ENCODE data around the gene NCKAP5.

Gene NCKAP5

GRCh38 chr2:132797071-132797470 is 771.2 kb downstream of the NCKAP5 start:
- DNase-seq (ENCODE audit: low spot score): no peak

GRCh38 chr2:132795220-132795619 is 773.0 kb downstream of the NCKAP5 start:
- DNase-seq (ENCODE audit: low spot score): no peak

GRCh38 chr2:132793532-132793931 is 774.7 kb downstream of the NCKAP5 start:
- DNase-seq (ENCODE audit: low spot score): no peak

GRCh38 chr2:132790207-132790785 is 778.0 kb downstream of the NCKAP5 start:
- no peak for DNase-seq (ENCODE audit: low spot score)

GRCh38 chr2:132789066-132789465 is 779.2 kb downstream of the NCKAP5 start:
- no peak for DNase-seq (ENCODE audit: low spot score)

- DNase-seq (ENCODE audit: low spot score): no peak
These were observed 779.9 kb downstream of the NCKAP5 start for GRCh38 chr2:132788310-132788838.

- no peak for DNase-seq (ENCODE audit: low spot score)
These were observed 784.4 kb downstream of the NCKAP5 start for GRCh38 chr2:132783883-132784282.

GRCh38 chr2:132782176-132782783 is 786.0 kb downstream of the NCKAP5 start:
- no peak for DNase-seq (ENCODE audit: low spot score)

GRCh38 chr2:132780651-132781050 is 787.6 kb downstream of the NCKAP5 start:
- no peak for DNase-seq (ENCODE audit: low spot score)

- DNase-seq (ENCODE audit: low spot score): no peak
These were observed 789.0 kb downstream of the NCKAP5 start for GRCh38 chr2:132779206-132779721.

- no peak for DNase-seq (ENCODE audit: low spot score)
These were observed 792.0 kb downstream of the NCKAP5 start for GRCh38 chr2:132776287-132776686.

- DNase-seq (ENCODE audit: low spot score): no peak
These were observed 794.1 kb downstream of the NCKAP5 start for GRCh38 chr2:132774189-132774588.

GRCh38 chr2:132773331-132773730 is 794.9 kb downstream of the NCKAP5 start:
- no peak for DNase-seq (ENCODE audit: low spot score)

GRCh38 chr2:132772340-132772739 is 795.9 kb downstream of the NCKAP5 start:
- DNase-seq (ENCODE audit: low spot score): no peak

- DNase-seq (ENCODE audit: low spot score): no peak
These were observed 801.7 kb downstream of the NCKAP5 start for GRCh38 chr2:132766573-132766972.

- DNase-seq (ENCODE audit: low spot score): no peak
These were observed 806.8 kb downstream of the NCKAP5 start for GRCh38 chr2:132761437-132761836.

GRCh38 chr2:132760971-132761370 is 807.3 kb downstream of the NCKAP5 start:
- no peak for DNase-seq (ENCODE audit: low spot score)

GRCh38 chr2:132760405-132760804 is 807.9 kb downstream of the NCKAP5 start:
- no peak for DNase-seq (ENCODE audit: low spot score)

GRCh38 chr2:132758995-132759394 is 809.3 kb downstream of the NCKAP5 start:
- DNase-seq (ENCODE audit: low spot score): no peak

GRCh38 chr2:132757676-132758075 is 810.6 kb downstream of the NCKAP5 start:
- DNase-seq (ENCODE audit: low spot score): no peak

GRCh38 chr2:132757002-132757589 is 811.2 kb downstream of the NCKAP5 start:
- no peak for DNase-seq (ENCODE audit: low spot score)

- DNase-seq (ENCODE audit: low spot score): no peak
These were observed 813.3 kb downstream of the NCKAP5 start for GRCh38 chr2:132754867-132755472.

- DNase-seq (ENCODE audit: low spot score): no peak
These were observed 813.9 kb downstream of the NCKAP5 start for GRCh38 chr2:132754392-132754791.

All from kidney capillary endothelial cell (primary cell).